MM.1S (cell line): ENCODE data around the gene ACO2.

Experiments
- EZH2 ChIP-seq: fragments of 300-600 bp; sonication (generic); optimal IDR thresholded peaks from 2 replicates; pipeline ENCODE3; 2017; ENCODE audit warnings: low read depth, mild to moderate bottlenecking, antibody characterized with exemption, low read length, mixed read lengths
- EZH2phosphoT487 ChIP-seq: fragments of 300-600 bp; sonication (generic); IDR thresholded peaks from 2 replicates; pipeline ENCODE4 v1.6.1; 2018; ENCODE audit warnings: antibody characterized with exemption, low read length
- TF ChIP-seq, protein P1 (sequence below): fragments of 300-600 bp; sonication (generic); IDR thresholded peaks from 2 replicates; pipeline ENCODE4 v1.5.1; 2016; ENCODE audit warnings: antibody characterized with exemption, low read length, mixed read lengths

DNA sequence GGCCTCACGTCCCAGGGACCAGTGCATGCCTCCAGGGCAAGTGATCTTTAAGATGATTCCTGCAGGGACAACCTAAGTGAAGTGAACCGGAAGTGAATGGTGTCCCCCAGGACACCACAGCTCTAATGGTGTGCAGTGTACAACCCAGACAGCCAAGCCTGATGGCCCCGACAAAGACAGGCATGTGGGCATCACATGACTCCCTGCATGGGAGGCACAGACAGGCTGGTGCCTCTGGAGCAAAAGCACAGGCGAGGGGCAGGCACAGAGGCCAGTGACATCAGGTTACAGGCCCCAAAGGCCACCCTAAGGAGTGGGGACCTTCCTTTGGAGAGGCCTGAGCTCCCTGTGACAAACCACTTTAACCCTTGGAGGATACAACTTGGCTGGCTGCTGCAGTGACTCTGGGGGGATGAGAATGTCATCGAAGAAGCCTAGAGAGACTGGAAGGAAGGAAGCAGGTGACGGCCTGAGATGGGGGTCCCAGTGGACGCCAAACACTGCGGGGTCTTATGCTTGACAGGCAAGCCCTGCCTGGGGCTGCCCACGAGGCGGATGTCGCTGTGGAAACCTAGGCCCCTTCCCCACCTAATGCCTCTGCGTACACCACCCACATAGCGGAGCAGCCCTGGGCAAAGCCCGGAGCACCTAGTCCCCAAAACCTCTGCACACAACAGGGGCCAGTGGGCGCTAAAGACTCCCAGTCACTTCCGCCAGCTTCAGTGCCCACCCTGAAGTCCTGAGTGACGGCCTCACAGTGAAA is 63.0 kb downstream of the ACO2 start:
- TF ChIP-seq, protein P1, sequence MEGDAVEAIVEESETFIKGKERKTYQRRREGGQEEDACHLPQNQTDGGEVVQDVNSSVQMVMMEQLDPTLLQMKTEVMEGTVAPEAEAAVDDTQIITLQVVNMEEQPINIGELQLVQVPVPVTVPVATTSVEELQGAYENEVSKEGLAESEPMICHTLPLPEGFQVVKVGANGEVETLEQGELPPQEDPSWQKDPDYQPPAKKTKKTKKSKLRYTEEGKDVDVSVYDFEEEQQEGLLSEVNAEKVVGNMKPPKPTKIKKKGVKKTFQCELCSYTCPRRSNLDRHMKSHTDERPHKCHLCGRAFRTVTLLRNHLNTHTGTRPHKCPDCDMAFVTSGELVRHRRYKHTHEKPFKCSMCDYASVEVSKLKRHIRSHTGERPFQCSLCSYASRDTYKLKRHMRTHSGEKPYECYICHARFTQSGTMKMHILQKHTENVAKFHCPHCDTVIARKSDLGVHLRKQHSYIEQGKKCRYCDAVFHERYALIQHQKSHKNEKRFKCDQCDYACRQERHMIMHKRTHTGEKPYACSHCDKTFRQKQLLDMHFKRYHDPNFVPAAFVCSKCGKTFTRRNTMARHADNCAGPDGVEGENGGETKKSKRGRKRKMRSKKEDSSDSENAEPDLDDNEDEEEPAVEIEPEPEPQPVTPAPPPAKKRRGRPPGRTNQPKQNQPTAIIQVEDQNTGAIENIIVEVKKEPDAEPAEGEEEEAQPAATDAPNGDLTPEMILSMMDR = no peak
- no peak for TF ChIP-seq EZH2
- TF ChIP-seq EZH2phosphoT487 = no peak
